T follicular helper cell (primary cell): ENCODE measurements around the gene SND1.

Experiments used
- DNase-seq: peaks from one replicate; pipeline ENCODE4 v3.0.0-alpha.2; 2020; ENCODE audit warnings: low read depth

The SND1 gene

DNA sequence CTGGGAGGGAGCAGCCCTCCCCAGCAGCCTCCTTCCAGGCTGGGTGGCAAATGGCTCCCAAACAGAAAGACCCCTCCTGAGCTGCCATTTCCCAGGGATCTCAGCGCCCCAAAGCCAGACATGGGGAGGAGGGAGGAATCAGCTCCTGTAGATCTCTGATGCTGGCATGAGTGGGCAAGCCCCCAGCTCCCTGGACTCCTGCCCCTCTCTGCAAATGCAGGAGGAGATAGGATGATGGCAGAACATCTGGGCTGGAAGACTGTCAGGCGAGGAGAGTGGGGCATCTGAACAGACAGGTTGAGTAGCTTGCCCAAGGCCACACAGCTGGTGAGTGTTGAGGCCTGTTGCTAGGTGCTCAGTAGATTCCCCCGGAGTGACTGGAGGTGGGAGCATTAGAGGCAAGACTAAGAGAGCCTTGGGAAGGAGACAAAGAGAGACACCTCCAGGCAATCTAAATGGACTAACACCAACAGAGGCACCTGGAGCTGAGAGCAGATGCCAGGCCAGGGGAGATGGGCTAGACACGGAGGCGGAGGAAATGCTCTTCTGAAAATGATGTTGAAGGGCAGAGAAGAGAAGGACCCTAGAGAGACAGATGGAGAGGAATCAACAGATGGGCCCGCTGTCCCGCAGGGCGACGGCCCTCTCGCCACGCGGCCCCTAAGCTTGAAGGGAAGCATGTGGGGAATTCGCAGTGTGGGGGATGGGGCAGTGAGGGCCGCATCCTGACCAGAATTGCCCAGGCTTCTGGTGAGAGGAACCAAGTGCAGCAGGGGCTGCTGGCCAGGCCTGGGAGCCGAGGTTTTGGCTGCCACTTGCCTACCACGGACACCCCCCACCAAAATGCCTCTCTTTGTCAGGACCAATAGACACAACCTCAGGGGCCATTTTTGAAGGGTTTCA, 464.1 kb downstream of the SND1 start:
- no peak for DNase-seq

DNA sequence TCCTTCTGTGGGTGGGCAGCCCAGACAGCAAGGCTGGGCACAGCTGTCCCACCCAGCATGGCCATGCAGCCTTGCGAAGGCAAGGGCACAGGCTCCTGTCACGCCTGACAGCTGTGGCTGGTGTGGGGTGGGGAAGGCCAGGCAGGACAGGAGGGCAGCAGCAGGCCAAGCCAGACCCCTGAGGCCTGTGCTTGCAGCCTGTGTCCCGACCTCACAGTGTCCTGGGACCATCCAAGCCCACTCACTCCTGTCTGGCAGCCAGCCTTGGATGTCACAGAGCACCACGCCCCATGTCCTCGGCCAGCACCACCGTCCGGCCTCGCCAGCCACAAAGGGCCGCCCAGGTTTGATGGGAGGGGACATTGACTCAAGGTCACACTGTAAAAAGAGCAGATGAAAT, 464.7 kb downstream of the SND1 start:
- DNase-seq = no peak

DNA sequence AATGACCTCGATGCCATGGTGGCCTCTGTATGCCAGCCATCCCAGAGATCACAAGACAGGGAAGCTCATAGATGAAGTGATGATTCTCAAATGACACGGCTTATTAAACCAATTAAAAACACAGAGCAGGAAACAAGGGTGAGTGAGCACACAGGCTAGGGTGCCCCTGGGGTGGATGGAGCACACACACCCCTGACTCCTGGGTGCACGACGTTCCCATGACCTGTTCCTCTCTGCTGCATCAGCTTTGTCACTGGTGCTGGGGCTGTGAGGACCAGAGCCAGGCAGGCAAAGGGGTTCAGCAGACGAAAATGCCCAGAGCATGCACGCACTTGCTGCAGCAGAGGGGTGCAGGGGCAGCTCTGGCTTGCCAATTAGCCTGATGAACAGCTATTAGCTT, 465.7 kb downstream of the SND1 start:
- no peak for DNase-seq

DNA sequence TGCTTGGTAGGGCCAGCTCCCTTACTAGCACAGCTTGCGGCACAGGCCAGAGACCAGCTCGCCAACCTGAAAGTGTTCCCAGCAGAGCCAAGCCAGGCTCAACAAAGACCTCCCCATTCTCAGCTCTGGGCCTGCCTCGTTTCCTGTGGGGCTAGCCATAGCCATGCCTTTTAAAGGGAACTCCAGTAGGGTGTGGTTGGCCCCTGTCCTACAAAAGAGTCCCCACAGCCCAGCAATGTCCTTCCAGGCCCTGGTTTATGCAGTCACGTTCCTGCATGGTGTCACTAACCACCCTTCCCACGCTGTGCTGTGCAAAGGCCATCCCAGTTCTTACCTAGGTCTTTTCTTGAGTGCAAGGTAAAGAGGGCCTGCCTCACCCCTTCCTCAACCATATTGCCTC, 467.0 kb downstream of the SND1 start:
- DNase-seq = no peak

DNA sequence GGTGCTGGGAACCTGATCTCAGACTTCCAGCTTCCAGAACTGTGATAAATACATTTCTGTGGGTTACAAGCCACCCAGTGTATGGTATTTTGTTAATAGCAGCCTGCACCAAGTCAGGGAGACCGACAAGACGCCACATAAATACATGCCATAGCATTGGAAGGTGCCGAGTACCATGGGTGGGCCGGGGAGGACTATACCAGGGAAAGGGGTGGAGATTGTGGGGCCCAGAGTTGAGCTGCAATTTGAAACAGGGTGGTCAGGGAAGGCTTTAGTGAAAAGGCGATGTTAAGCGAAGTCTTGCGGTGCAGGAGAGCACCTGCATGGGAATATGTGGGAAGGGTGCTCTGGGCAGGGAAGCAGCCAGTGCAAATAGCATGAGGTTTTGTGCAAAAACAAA, 468.1 kb downstream of the SND1 start:
- no peak for DNase-seq

DNA sequence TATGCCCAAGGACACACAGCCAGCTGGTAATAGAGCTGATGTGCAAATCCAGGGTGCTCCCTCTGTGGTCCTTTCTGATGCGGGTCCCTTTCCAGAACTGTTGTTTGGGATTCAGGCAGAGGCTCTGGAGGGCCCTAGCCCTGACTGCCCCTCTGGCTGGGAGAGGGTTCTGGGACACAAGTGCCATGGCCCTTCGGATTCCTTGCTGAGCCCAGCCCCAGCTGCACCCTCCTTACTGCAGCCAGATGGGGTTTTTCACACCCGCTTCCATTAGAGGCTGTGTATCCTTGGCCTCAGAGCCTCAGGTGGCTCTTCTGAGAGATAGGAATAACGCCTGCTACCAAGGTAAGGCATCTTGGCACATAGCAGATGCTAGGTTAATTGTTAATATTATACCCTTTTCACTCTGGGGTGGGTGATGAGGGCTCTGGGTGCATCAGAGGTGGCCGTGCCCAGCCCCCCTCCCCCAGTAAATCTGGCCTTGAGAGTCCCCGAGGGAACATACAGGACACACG, 469.0 kb downstream of the SND1 start:
- no peak for DNase-seq

DNA sequence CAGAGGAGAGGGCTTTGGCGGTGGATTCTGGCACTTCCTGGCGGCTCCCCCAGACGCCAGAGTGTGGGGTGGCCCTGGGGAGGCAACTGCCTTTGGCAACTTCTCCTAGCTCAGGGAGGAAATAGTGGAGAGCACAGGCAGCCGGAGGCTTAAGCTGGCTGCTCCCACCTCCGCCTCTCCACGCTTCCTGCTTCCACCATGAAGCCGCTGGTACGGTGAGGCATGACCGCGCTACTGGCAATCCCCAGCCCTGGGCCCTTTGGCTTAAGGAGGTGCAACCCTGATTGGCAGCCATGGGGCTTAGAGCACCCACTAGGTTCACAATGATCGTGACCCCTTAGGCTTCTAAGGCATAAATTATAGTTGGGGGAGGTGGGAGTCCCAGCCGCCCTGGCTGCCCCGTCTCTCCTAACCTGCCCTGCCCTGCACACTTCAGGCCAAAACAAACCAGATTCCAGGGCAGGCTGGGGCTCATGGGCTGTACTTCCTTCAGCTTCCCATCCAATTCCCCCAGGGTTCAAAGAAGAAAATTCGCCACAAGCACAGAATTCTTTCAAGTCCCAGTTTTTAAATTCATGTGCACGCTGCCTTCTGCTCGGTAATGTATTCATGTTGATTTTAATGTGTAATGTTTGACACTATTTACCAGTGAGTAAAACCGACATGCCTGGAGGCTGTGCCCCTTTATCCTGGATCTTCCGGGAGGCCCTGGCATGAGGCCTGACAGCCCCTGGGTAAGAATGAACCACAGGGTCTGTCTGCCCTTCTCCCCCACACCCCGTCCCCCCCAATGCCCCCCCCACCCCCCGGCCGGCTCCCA, 469.9 kb downstream of the SND1 start:
- DNase-seq = no peak

DNA sequence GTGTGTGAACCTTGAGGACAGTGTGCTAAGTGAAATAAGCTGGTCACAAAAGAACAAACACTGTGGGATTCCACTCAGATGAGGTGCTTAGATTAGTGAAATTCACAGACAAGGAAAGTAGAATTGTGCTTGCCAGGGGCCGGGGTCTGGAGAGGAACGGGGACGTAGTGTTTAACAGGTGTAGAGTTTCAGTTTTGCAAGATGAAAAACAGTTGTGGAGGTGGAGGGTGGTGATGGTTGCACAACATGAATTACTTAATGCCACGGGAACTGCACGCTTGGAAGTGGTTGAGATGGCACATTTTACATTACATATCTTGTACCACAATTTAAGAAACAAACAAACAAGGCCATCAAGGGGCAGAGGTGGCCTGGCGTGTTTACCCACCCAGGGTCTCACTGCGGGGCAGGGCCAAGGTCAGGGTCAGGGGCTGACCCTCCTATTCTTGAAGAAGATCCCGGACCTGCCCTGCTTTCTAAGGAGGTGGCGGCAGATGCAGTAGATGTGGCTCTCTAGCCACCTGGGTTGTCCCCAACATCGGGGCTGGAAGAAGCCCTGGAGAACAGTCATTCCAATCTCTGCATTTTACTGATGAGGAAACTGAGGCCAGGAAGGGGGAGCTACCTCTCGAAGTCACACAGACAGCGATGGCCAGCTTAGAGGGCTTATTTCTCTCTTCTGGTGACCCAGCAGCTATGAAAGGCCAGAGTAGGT, 470.7 kb downstream of the SND1 start:
- no peak for DNase-seq

DNA sequence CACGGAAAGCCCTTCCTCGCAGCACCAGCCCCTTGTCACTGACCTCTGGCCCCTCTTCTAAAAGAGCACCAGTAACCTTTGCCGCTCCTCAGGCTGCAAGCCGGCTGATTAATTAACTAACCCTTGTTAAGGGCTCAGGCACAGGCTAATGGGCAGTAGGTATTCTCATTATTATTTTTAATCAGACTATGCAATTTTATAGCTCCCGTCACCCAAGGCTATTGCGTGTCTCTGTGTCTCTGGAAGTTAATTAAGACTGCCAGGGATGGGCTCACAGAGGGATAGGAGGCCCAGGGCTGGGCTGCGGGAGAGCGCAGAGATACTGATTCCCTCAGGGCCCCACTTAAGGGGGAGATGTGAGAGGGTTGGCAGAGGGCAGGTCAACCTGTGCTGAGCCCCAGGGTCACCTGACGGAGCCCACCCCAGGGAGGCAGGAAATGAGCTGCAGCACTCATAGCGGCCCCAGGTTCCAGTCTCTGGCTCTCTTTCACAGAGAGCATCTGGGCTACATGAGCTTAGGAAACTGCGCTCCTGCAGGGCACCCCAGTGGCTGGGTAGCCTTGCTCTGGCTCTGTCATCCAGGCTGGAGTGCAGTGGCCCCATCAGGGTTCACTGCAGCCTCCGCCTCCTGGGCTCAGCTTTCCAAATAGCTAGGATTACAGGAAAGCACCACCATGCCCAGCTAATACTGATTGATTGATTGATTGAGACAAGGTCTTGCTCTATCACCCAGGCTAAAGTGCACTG, 471.5 kb downstream of the SND1 start:
- no peak for DNase-seq

DNA sequence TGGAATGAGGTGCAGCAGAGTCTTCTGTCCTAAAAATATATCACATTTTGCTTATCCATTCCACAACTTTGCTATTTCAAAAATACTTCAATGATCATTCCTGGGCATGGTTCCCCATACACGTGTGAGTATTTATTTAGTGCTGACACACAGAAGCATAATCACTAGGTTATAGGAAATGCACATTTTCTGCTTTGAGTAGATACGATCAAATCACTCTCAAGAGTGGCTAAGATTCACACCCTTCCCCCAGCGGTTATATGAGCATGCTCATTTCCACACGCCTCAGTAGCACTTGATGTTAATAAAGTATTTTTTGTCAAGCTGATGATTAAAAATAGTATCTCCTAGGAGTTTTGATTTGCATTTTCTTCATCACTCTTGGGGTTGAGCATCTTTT, 472.8 kb downstream of the SND1 start:
- DNase-seq = no peak

DNA sequence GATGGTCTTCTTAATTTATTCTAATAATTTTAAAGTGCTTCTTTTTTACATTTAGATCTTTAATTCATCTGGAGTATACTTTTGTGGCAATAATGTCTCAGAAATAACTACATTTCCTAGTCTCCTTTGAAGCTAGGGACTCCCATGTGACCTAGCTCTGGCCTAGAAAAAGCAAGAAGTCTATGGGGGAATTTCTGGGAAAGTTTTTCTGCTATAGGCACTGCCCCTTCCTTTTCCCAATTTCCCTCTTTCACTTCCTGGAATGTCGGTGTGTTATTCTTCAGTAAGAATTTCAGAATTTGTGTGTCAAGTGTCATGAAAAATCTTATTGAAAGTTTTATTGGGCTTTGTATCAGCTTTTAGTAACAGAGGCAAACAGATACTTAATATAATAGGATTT, 473.8 kb downstream of the SND1 start:
- DNase-seq = no peak

DNA sequence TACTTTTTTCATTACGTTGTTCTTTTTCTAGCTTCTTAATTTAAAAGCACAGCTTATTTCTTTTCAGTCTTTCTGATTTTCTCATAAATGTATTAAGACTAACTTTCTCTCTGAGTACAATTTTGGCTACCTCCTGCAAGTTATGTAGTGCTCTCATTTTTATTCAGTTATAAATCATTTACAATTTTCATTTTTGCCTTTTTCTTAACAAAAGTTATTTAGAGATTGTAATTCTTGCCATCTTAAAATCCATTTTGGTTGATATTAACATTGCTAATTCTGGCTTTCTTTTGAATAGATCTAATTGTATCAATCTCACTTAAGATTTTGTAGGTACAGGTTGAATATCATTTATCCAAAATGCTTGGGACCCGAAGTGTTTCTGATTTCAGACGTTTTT, 476.4 kb downstream of the SND1 start:
- DNase-seq = no peak

DNA sequence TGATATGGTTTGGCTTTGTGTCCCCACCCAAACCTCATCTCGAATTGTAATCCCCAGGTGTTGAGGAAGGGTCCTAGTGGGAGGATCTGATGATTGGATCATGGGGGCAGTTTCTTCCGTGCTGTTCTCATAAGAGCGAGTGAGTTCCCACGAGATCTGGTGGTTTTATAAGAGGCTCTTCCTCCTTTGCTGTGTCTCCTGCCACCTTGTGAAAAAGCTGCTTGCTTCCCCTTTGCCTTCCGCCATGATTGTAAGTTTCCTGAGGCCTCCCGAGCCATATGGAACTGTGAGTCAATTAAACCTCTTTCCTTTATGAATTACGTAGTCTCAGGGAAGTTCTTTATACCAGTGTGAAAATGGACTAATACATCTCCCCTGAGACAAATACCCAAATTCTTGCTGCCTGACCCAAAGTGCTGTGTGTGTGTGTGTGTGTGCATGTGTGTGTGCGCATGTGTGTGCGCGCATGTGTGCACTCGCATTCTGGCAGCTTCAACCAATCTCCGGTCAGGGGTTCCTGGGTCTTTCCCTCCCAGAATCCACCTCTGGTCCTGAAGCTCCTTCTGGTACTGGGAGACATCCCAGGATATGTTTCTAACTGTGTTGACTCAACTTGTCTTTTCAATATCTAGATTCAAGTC, 477.4 kb downstream of the SND1 start:
- DNase-seq = no peak

DNA sequence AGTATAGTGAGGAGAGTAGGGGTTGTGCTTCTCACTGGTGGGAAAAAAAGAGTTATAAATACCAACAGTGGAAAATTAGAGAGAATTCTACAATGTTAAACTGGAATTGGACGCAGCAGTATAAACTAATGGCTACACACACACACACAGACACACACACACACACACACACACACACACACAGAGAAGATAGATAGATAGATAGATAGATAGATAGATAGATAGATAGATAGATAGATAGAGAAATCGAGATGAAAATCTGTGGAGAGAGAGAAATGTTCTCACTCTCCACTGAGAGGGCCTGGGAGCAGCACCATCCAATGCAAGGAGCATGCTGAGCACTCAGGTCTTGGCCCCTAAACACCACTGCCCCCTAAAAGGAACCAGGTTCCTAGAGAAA, 479.1 kb downstream of the SND1 start:
- no peak for DNase-seq

DNA sequence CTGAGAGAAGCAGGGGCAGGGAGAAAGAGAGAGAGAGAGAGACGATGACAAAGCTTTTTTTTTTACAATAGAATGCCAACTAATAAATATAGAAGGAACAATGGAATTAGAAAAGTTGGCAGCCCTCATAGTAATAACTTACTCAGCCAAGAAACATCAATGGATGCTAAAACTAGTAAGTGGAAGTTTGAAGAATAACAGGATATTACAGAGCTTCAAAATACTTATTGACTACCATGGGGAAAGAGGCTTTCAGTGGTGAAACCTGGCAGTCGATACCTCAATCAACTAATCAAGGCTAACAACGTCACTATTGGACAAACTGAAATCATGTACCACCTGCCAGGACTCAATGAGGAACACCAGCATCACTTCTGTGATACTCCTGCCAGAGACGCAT, 479.7 kb downstream of the SND1 start:
- DNase-seq = no peak

DNA sequence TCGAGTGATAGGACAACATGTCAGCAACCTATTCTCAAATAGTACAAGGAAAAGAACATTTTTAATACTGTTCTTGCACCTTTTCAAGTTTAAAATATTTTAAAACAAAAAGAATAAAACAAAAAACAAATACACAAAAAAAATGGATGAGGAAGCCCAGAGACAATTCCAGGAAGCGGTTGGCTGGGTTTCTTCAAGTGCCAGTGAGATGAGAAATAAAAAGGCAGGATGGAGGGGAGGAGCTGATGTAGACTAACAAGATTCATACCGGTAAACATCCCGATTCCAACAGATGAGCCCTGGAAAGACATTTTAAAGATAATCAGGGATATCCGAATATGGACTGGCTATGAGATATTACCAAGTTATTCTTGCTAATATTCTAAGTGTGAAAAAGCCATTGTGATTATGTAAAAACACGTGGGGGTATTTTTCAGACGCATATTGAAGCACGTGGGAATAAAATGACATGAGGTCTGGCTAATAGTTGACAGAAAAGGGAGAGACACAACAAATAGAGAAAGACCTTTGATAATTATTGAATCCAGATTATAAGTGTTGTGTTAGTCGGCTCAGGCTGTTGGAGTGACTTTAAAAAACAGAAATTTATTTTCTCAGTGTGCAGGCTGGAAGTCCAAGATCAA, 480.6 kb downstream of the SND1 start:
- no peak for DNase-seq

DNA sequence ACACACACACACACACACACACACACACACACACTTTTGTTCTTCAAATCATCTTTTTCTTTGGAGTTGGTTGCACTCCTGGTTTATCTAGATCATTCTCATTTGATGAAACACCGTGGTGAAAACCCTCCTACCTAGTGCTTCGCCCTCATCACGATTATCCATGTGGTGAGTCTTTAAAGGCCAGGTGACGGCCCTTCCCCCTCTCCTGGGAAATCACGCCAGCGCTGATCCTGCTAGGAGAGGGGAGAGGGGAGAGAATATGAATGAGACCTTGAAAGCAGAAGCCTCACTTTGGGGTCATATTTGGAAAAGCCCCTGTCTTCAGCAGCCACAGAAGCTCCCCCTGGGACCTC, 483.1 kb downstream of the SND1 start:
- no peak for DNase-seq

DNA sequence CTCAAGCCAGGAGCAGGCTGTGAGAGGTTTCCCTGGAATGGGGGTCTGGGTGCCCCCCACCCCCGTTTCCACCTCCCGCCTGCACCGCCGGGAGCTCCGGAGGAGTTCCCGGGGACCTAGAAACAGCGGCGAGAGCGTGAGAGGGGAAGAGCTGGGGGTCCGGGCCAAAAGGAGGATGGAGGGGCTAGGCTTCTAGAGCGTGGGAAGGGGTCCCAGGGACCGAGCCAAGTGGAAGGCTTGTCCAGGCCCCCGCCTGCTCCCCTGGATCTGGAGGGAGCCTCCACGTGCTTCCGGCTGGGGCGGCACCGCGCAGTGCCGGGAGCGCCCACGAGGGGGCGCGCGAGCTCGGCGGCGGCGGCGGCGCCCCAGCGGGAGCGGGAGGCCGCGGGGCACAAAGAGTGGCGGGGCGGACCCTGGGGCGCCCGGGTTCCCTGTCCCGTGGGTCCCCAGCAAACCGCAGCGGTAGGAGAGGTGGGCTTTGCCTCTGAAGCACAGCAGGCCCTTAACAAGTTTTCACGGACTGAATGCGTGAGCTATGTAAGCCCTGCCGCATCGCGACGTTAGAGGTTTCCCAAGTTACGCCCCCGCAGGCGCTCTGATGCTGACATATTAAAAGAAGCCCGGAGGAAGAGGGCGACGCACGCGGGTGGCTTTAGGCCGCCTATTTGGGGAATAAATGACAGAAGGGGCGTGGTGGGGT, 483.7 kb downstream of the SND1 start:
- peak; percentile 35 for DNase-seq

DNA sequence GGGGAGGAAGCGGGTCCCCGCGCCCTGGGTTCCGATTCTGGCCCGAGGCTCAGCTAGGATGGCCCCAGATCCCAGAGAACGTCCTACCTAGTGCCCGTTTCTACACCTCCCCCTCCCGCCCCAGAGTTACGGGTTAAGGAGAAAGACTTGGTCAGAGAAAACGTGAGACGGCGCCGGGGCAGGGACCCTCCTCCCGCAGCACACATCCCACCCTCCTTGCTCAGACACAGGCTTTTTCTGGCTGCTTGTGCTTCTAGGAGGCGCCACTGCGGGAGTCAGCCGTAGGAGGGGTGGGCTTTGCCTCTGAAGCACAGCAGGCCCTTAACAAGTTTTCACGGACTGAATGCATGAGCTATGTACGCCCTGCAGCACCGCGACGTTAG, 484.2 kb downstream of the SND1 start:
- DNase-seq = no peak

DNA sequence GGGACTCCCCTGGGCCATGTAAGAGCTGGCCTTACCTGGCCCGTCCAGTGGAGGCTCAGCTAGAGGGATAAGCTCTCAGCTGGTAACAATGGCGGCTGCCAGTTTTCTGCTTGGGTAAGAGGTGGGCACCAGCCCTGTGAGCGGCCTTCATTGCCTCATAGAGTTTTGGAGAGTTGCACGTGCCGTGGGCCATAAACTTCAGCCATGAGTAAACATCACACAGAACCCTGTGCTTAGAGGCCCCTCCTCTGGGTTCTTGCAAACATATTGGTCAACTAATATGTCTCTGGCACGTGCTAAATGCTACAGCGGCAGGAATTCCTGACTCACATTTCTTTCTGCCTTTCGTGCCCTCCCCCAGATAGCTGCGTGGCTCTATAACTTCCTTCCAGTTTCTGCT, 485.2 kb downstream of the SND1 start:
- DNase-seq = no peak
